HG02938 (cell line): ENCODE results near the gene EFNA5.
"Not testable (repeated sequence)": the region's sequence is repeated elsewhere in the genome, so short reads cannot be mapped to it uniquely, and the experiment has no call there.

Source experiments
- ATAC-seq: cut with Tn5 transposase; IDR thresholded peaks from one replicate; pipeline ENCODE4 v1.9.1; 2021; ENCODE audit warnings: mild to moderate bottlenecking, moderate library complexity; ENCODE audit not compliant: unreplicated experiment

The EFNA5 gene

DNA sequence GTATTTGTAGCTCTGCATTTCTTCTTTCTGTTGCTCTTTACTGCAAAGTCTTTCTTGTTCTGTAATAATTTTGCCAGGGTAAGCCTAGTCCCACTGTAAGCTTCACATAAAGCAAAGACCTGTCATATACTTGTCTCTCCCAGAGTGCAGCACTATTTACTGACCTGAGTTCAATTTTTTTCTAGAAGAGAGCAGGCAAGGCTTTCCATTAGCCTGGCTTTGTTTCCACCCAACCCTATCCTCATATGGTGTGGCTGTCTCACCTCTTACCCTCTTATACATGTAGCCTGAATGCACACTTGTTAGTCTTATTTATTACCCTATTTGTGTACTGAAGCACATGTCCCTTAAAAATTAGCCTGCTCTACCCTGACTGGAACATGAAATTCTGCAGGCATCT is 170.4 kb downstream of the EFNA5 start:
- no peak for ATAC-seq

- ATAC-seq, result no peak
Observed at GRCh38 chr5:107499776-107500175, 171.0 kb downstream of the EFNA5 start.

- no peak for ATAC-seq
Observed at GRCh38 chr5:107499237-107499636, 171.5 kb downstream of the EFNA5 start.

GRCh38 chr5:107496466-107496865 is 174.3 kb downstream of the EFNA5 start:
- ATAC-seq, result no peak

DNA sequence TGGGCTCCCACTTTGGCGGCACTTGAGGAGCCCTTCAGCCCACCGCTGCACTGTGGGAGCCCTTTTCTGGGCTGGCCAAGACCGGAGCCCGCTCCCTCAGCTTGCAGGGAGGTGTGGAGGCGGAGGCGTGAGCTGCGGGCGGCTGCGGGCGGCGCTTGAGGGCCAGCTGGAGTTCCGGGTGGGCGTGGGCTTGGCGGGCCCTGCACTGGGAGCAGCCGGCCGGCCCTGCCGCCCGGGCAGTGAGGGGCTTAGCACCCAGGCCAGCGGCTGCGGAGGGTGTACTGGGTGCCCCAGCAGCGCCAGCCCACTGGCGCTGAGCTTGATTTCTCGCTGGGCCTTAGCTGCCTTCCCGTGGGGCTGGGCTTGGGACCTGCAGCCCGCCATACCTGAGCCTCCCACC is 176.6 kb downstream of the EFNA5 start:
- ATAC-seq, result not testable (repeated sequence)

GRCh38 chr5:107487056-107487542 is 183.6 kb downstream of the EFNA5 start:
- ATAC-seq, result no peak

- peak; percentile 73 for ATAC-seq
Observed at GRCh38 chr5:107486489-107486888, 184.2 kb downstream of the EFNA5 start.

- peak; percentile 78 for ATAC-seq
Observed at GRCh38 chr5:107485184-107485583, 185.6 kb downstream of the EFNA5 start.

DNA sequence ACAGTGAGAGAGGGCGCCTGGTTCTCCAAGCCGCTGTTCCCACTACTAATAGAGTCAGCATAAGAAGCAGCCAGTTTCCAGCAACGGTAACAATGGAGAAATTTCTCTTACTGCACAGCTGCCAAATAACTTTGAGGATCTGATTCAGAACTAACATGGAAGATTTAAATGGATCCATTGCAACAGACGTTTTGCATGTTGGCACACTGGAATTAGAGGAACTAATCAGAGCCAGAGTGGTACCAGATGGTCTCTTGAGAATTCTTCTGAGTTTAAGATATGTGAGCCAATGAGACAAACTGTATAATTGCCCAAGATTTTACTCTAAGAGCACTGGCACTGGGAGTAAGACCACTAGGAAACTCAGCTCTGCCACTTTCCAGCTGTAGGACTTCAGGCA is 186.5 kb downstream of the EFNA5 start:
- ATAC-seq, result no peak

DNA sequence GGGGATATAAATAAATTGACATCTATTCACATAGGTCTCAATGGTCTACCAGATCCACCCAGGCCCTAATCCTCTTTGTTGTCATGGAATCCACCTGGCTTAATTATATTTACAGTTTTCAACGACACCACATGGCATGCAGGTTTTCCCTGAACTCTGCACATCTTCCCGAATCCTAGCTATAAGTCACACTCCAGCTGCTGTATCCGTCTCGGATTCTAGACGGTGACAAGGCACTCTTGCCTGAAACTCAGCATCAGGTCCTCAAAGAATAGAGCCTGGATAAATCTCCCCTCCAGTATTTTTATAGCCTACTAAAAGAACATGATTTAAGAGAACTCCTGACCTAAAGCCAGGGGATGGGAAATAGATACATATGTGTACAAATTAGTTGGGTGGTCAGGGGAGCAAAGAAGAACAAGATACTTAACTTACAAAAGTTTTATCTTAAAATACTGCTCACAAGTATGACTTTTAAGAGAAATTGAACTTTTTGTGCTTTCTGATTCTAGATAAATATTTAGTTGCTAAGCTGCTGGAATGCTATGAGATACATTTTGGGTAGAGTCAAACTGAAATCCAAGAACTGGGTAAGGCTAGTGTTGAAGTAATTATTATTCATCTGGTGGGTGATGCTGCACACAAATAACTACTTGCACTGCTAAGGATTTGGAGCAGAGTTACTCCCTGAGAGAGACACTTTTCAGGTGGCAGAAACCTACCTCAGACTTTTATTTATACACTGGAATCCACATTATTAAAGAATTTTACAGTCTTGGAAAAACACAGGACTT is 187.3 kb downstream of the EFNA5 start:
- ATAC-seq, result peak; percentile 39

DNA sequence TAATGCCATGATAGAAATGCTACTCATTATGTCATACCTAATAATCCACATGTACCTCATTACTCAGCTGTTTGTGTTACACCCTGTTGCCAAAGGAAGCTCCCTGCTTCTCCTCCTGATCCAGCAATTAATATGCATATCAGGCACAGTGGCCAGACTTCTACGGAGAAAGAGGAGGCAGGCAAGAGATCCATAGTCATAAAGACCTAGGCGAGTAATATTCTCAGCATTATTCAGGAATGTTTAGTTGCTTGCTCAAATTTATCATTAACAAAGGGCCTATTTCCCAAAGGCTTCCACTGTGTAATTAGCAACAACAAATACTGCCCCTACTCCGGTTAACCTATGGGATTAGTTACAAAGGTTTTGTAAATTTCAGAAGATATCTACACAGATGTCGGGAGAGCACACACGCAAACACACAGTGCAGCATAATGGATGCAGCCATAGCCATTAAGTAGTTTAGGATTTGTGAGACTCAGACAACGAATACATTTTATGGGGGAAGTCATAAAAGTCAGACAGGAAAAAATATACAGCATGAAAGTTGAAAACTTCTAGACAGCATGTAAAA is 192.6 kb downstream of the EFNA5 start:
- ATAC-seq, result no peak

DNA sequence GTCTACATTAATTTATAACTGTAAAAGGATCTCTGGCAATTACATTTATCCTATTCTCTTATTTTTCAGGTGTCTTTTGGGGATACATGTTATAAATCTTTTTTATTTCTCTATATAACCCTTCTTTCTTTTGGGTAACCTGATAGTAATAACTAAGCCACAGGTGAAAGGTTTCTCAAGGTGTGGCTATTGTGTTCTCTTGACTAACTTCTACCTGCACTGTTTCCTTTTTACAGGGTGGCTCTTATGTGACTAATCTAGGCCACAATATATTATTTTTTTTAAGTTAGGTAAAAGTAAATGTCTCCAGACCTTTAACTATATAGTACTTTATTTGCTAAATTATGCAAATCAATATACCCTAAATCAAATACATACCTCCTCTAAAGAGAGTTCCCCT is 193.2 kb downstream of the EFNA5 start:
- no peak for ATAC-seq

- peak; percentile 89 for ATAC-seq
Observed at GRCh38 chr5:107476783-107477182, 194.0 kb downstream of the EFNA5 start.

- peak; percentile 63 for ATAC-seq
Observed at GRCh38 chr5:107474716-107475489, 195.8 kb downstream of the EFNA5 start.

DNA sequence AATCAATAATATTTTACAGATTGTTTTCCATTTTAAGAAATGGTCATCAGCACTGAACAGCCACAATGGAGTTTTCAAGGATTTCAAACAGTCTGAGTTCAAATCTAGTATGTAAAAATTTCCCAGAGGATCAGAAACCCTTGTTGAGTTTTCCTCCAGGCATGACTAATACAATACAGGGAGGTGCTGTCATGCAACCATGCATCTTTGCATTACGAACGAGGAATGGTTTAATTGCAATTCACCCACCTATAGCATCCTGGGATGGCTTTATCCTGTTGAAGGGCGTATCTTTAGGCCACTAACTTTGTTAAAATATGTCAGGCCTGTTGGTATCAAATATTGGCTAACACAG is 196.4 kb downstream of the EFNA5 start:
- no peak for ATAC-seq

GRCh38 chr5:107472620-107473064 is 198.1 kb downstream of the EFNA5 start:
- no peak for ATAC-seq

GRCh38 chr5:107470295-107470582 is 200.5 kb downstream of the EFNA5 start:
- no peak for ATAC-seq

DNA sequence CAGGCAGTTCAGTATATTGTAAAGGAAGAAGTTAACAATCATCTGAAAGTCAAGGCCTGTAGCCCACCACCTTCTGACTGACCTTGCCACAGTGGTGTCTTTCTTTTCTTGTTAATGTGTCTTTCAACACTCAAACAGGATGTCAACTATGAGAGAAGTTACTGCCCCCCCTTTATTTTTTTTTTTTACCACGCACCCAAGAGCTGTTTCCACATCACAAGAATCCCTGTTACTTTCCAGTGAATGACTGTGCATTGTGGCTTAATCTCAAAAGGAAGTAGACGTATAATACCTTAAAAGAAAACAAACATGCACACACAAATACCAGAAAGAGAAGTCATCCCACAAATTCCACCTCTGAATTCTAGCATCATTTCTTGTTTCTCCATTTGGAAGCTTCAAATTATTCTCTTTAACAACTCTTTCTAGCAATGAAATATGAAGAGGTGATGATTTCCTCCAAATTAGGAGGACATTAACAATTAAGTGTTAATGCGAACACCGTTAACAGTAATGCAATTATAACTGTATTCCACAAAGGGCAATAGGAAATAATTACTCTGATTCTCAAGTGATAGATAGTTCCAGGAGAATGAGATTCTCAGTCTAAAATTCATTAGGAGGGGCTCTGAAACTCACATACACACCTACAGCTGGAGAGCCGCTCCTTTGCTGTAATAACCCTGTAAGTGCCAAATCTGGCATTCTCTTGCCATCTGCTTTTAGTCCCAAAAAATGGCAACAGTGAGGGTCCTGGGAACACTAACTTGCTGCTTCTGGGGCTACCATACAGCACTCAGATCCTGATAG is 201.0 kb downstream of the EFNA5 start:
- ATAC-seq, result no peak

DNA sequence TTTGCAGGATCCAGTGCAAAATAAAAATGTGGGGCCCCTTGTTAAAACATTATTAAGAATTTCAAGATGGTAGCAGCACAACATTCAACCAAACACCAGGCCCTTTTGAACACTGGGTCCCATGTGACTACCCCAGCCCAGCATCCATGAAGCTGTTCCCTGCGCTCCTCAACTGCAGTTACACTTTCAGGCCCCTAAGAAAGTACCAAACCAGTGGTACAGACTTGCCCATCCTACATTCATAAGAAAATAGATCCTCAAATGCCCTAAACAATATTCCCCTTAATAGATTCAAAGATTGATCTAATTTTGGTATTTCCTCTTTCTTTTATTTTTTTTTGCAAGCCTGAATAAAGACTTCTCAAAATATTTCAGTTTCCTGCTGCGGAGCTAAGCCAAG is 201.7 kb downstream of the EFNA5 start:
- ATAC-seq, result no peak

DNA sequence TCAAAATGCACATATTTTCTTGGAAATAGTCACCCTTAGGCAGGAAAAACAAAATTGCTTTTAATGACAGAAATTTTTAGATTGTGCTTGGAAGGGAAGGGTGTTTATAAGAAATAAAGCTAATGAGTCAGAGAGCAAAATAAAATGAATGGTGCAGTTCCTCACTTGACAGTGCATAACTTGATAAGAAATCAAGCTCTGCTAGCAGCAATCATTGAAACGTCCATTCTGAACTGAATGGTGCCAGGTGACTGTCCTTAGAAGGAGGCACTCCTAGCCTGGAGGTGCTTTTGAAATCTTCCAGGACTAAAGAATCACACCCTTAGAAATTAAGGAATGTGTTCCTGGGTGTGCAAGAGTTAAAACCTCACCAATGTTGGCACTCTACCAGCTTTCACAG is 202.5 kb downstream of the EFNA5 start:
- ATAC-seq, result no peak
